GM08714 (cell line): ENCODE results near the gene ADGRB3.

Experiments
- H3K4me3 ChIP-seq: fragments of 200-500 bp; sonication (Bioruptor generic); 2 replicates; pipeline ENCODE4 v1.5.1; 2014; ENCODE audit warnings: mild to moderate bottlenecking, low read length, inconsistent platforms
- ZNF274 ChIP-seq: IDR thresholded peaks from 2 replicates; pipeline ENCODE4 v1.6.1; 2012; ENCODE audit warnings: mild to moderate bottlenecking, low read depth, low read length

Gene ADGRB3

DNA sequence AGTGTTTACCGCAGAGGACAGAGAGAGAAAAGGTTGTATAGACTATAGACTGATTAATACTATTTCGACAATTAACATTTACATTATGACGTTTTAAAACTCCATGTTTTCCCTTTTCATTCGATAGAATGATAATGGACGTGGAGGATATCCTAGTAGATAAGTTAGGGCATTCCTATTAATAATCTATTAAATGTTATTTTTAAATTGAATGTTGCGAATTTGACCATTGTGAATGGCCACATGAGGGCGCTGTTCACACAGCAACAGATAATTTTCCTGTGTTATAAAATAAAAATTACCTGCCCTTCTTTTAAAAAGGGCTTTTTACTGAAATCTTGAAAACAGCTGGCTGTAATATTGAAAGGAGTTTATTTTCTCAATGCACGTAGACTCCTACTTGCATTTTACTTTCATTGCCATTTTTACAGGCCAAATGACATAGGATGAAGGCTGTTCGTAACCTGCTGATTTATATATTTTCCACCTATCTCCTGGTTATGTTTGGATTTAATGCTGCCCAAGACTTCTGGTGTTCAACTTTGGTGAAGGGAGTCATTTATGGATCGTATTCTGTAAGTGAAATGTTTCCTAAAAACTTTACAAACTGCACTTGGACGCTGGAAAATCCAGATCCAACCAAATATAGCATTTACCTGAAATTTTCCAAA is 3.3 kb downstream of the ADGRB3 start:
- TF ChIP-seq ZNF274 = no peak

DNA sequence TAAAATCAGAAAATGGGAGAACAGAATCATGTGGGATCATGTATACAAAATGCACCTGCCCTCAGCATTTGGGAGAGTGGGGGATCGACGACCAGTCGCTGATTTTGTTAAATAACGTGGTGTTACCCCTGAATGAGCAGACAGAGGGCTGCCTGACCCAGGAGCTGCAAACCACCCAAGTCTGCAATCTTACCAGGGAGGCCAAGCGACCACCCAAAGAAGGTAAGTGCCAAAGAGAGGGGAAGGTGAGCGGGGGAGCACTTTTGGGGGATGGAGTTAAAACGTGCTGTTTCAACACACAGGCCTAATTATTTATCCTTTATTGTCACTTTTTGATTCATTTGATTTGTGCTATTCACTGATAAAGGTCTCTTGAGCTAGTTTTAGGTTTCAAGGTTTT is 4.1 kb downstream of the ADGRB3 start:
- no peak overlapping the region for H3K4me3 ChIP-seq
- TF ChIP-seq ZNF274 = no peak

More for the DNA sequence above, 3.3 kb downstream of the ADGRB3 start:
- no peak overlapping the region for H3K4me3 ChIP-seq

DNA sequence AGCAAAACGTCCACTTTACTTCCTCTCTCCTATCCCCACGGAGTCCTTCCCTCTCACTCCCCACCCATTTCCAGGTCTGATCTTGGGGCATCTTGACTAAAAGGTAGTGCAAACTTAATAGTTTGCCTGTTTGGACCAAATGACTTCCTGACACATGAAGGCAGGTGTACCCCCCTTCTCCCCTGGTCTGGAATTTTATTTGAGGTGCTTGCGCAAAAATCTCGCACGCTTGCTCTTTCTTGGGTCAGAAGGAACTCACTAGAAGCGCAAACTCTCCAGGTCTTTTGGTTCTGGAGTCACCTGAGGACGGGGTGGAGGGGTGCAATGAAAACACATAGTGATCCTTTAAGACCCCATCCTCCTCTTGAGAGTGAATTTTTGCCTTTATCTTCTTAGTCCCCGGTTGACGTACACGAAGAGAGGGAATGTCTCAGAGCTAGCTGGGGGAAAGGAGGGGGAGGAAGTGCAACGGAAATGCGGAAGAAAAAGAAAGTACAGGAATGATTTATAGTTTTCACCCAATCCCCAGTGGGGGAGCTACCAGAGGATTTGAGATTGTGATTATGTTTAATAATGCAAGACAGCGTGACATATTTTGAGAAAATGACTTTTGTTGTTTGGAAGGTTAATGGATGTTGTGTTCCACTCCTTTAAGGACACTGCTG is 4.9 kb downstream of the ADGRB3 start:
- TF ChIP-seq ZNF274 = no peak
- no peak overlapping the region for H3K4me3 ChIP-seq

DNA sequence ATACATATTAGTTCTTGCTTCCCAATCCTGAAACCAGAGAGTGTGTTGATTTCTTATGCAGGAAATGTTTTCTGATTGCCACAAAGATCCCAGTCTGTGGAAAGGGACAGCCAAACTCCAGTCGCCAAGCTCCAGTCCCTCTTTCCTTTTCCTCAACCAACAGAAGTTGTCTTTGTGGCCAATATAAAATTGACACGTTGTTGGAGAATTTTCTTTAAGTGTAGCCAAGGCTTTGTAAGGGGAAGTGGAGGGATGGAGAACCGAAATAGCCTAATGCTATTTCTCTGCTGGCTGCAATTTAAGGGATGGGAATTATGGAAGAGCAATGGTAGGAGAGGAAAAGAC is 5.4 kb downstream of the ADGRB3 start:
- no peak for TF ChIP-seq ZNF274
- no peak overlapping the region for H3K4me3 ChIP-seq

DNA sequence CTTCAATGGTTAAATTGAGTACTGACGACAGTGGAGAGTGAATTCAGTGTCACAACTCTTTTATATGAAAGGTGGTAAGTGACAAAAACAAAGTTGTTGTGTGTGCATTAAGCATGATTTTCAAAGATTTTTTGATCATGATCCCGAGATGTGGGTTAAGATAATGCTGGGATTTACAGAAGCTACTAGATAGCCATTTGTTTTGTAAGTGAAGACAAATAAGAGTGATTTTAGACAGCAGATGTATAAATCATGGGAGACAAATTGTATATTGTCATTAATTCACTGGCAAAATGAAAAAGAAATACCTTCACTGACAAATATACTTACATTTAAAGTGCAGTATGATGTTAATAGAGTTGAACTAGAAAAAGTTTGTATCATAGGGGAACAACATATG is 6.1 kb downstream of the ADGRB3 start:
- no peak for TF ChIP-seq ZNF274
- no peak overlapping the region for H3K4me3 ChIP-seq

DNA sequence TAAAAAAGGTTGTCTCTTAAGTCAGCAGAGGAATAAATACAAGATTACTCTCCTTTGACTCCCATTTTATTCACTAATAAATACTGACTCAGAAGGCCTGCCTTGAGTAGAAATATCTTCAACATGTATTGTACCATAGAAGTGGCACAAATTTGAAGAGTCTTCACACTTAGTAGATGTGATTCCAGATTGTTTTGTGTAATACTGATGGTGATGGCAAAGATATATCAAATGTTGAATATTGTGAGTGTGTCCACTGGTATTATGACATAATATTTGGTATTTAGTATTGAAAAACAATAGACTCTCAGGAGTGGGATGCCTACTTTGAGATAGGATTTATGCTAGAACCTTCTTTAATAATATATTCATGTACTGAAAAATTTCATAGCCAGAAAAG is 7.0 kb downstream of the ADGRB3 start:
- no peak overlapping the region for H3K4me3 ChIP-seq
- TF ChIP-seq ZNF274 = no peak

DNA sequence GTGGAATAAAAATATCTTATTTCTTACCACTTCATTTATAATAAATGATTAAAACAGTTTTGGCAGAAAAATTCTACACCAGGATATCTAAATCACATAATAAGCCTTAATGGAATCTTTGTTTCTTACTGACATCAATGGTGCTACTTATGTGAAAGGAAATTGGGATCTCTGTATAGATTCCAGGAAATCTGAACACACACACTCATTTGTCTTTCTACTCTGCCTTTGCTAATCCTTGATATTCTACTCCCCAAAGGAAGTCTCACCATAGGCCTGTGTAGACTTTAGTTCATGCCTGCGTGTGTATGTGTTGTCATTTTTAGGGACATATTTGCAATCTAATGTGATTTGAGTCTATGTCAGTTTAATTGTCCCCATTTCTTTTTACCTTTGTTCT is 7.9 kb downstream of the ADGRB3 start:
- H3K4me3 ChIP-seq = no peak overlapping the region
- TF ChIP-seq ZNF274 = no peak

DNA sequence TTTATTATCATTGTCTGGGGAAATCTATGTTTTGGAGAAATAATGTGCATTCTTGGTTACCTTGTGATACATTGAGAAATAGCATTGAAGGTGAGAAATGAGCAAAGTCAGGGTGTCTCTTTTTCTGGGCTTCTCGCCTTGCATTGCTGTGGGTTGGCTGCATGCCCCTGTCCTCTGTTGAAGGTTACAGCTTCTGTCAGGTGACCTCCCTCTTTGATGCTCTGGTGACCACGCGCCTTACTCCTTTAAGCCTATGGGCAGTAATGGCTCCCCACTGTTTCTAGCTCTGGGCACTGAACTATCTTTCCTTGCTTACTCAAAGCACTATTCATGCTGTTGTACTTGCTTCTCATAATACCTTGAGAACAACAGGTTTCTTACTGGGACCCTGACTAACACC is 14.6 kb downstream of the ADGRB3 start:
- no peak for TF ChIP-seq ZNF274

DNA sequence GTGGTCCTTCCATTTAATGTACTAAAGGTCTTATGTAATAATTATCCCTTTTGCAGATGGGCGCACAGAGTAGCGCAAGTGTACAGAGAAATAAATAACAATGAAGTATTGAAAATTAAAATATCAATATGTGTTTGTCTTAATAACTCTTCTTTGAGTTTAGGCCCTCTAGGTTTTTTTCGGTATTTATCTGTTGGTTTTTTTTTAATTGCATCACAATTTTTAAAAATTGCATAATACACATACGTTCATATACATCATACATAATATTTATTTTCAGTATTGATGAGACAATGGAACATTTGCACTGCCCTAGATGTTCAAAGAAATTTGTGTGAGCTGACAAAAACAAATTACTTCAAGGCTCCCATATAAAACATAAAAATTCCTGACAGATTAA is 15.1 kb downstream of the ADGRB3 start:
- no peak for TF ChIP-seq ZNF274
- H3K4me3 ChIP-seq = no peak overlapping the region

More for the DNA sequence above, 14.6 kb downstream of the ADGRB3 start:
- no peak overlapping the region for H3K4me3 ChIP-seq

DNA sequence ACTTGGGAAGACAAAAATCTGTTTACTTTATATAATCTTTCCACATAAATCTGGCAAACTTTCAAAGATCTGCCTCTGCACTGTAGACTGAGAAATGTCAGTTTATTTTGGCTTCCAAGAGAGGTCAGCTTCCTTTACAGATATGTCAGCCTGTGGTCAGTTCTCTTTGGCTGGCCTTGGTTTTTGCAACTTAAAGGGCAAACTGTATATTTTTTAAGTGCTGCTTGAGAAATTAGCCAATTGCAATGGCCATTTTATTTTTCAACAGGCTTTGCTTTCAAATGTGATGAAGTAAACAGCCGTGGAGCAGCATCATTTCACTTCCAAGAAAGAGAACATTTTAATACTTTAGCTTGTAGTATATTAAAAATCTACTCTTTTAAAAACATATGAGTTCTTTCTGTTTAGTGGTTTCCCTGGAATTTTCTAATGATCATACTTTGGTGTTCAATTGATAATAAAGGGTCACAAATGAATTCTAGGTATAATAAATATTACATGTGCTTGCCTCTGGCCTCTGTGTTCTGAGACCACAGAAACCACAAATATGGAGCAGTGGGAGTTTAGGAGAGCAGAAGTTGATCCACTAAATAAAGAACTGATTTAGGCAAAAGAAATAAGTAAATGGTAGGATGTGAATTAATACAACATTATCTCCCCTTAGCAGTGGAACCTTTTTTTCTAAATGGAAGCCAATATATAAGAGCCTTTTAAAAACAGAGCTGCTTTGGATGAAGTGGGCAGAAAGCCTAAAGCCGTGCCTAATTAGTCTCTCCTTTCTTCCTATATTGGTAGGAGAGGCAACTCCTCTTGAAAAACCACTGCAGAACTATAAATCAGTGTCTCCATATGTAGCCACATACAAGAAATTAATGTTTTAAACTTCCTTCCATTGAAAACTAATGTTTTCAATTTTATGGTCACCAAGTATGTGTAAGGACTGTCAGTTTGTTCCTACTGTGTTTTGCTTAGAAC is 16.2 kb downstream of the ADGRB3 start:
- no peak overlapping the region for H3K4me3 ChIP-seq
- no peak for TF ChIP-seq ZNF274

DNA sequence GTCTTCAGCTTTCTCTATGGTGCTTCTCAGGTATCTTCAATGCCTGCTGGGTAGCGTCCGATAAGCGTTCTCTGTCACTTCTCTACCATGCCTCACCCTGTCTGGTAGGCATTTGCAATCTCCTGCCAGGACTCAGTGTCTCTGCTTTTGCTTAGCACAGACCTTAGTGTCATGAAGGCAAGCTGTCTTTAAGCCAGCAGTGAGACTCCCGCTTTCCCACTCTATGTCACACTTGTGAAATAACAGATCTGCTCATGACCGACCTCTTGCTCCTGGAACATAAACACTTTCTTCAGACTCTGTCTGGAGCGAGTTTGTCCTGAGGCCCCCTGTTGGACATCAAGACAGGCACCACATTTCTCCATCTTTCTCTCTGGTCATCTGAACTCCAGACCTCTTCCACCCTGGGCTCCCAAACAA is 17.0 kb downstream of the ADGRB3 start:
- TF ChIP-seq ZNF274 = no peak
- H3K4me3 ChIP-seq = no peak overlapping the region

DNA sequence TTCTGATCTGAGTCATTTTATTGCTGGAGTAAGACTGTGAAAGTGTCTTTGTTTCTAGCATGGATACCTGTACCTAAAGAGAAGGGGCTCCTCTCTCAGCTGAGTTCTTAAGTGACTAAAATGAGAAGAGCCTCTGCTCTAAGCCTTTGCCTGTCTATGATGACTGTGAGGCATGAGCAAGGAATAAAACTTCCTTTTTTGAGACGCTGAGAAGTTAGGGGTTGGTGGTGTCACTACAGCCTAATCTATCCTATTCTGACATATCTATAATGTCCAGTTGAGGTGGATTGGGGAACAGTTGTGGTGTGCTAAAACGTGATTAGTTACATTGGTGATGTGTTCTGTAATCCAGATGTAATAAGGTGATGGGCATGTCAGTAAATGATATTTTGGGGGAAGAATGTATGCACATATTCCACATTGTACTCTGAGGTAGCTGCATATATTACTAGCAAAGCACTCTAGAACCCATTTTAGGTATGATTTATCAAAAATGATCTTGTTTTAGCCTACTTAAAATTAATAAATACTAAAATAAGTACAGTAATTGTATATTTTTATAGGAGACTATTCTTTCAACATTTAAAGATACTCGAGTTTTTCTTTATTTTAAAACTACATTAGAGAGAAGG is 18.1 kb downstream of the ADGRB3 start:
- no peak for TF ChIP-seq ZNF274
- no peak overlapping the region for H3K4me3 ChIP-seq

DNA sequence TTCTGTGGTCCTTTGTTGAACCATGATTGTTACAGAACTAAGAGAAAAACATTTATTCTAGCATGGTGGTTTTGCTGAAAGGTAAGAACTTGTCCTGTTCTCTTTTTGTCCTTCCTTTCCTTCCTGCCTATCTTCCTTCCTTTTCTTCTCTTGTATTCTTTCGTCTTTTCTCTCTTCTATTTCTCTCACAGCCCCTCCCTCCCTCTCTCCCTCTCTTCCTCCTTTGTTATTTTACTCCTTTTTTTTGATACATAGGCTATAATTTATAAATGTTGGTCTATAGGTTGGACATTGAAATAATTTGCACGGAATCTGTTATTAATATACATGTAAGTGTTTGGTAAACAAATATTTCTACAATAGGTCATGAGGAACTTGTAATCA is 18.6 kb downstream of the ADGRB3 start:
- no peak for TF ChIP-seq ZNF274
- H3K4me3 ChIP-seq = no peak overlapping the region

DNA sequence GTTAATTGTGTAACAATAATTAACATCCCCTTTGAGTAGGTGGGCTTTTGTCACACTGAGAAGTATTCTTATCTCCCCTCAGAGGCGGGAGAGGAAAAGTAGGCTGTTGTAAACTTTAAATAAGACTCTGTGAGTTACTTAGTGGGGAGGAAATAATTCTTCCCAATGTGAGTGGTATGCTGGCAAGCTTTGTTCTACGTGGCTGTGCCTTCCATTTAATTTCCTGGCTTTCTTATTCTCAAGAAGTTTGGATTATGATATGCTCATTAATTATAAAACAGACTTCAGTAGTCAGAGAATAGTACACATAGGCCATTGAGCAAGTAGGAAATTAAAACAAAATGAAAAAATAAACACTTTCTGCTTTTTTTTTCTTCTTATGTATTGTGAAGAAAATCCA is 19.1 kb downstream of the ADGRB3 start:
- TF ChIP-seq ZNF274 = no peak
- no peak overlapping the region for H3K4me3 ChIP-seq
